H54 (cell line): ENCODE results near the gene LENG9.

Experiments
- DNase-seq: peaks from one replicate; pipeline ENCODE4 v3.0.0; 2011; ENCODE audit warnings: low spot score, mixed read lengths; ENCODE audit not compliant: insufficient read length
- FAIRE-seq: peaks from 3 replicates; lab custom pipeline; 2011; peaks lifted over from hg19 to GRCh38; lab: Jason Lieb, UNC
- POLR2A ChIP-seq: IDR thresholded peaks from 2 replicates; pipeline ENCODE4 v1.6.1; 2011; ENCODE audit warnings: low read depth, mild to moderate bottlenecking, low read length

The LENG9 gene

DNA sequence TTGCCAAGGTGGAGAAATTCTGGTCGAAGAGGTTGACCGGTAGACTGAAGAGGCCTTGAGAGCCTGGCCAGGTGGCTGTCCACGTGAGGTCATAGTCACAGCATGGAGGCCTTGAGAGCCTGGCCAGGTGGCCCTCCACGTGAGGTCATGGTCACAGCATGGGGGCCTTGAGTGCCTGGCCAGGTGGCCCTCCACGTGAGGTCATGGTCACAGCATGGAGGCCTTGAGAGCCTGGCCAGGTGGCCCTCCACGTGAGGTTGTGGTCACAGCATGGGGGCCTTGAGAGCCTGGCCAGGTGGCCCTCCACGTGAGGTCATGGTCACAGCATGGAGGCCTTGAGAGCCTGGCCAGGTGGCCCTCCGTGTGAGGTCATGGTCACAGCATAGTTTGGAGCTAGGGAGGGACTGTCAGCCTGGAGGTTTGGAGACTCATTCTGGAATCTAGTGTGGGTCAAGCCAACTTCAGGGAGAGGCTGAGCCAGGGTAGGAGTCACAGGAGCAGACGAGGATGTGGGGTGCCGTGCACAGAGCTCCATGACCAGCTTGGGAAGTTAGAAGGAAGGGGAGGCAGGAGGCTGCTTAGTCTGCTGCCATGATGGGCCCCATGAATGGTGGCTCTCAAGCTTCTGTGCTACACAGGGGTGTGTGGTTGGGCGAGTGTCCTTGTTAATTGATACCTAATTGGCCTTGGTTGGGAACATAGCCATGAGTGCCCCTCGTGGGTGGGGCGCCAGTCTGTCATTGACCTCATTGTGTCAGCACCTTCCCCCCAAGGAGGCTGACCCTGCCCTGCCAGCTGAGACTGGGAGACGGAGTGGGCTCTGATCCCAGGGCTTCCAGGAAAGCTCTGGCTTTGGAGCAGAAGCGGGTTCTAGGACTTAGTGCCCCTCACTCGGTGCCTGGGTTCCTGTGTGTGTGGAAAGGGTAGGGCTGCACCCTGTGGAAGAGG is 4.0 kb downstream of the LENG9 start:
- no peak for FAIRE-seq
- DNase-seq: no peak
- no peak for TF ChIP-seq POLR2A

GRCh38 chr19:54458648-54459281 is 4.8 kb downstream of the LENG9 start:
- no peak for FAIRE-seq
- DNase-seq: no peak
- no peak for TF ChIP-seq POLR2A

- DNase-seq: no peak
- no peak for FAIRE-seq
- no peak for TF ChIP-seq POLR2A
Measured at GRCh38 chr19:54457773-54458647, 5.6 kb downstream of the LENG9 start.

DNA sequence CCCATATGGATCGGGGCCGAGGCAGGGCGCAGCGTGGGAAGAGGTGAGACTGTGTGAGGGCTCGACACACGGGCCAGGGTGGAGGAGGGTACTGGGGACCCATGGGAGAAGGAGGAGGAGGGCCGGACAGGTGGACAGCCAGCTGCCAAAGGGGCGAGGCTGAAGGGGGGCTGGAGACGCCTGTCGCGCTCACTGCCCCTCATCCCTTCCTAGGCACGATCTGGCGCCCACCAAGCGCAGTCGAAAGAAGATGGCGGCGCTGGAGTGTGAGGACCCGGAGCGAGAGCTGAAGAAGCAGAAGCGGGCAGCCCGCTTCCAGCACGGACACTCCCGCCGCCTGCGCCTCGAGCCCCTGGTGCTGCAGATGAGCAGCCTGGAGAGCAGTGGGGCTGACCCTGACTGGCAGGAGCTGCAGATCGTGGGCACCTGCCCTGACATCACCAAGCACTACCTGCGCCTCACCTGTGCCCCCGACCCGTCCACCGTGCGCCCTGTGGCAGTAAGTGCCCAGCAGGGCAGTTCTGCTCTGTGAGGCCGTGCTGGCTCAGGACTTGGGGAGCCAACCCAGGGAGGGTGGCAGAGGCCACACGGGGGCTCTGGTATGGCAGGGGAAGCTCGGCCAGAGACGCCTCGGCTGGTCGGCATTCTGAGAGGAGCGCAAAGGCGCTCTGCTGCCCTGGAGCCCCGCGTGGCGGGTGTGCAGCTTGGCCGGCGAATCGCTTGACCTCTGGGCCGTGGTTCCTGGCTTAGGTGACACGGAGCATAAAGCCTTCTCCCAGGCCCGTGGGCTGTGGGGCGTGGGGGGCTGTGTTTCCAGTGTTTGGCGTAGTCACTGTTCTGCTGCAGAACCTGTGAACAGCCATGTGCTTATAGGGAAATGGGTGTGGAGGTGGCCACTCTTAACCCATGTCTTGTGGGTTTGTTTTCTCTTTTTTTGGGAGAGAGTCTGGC is 6.9 kb downstream of the LENG9 start:
- DNase-seq (no peak), FAIRE-seq (no peak)
- no peak for TF ChIP-seq POLR2A

DNA sequence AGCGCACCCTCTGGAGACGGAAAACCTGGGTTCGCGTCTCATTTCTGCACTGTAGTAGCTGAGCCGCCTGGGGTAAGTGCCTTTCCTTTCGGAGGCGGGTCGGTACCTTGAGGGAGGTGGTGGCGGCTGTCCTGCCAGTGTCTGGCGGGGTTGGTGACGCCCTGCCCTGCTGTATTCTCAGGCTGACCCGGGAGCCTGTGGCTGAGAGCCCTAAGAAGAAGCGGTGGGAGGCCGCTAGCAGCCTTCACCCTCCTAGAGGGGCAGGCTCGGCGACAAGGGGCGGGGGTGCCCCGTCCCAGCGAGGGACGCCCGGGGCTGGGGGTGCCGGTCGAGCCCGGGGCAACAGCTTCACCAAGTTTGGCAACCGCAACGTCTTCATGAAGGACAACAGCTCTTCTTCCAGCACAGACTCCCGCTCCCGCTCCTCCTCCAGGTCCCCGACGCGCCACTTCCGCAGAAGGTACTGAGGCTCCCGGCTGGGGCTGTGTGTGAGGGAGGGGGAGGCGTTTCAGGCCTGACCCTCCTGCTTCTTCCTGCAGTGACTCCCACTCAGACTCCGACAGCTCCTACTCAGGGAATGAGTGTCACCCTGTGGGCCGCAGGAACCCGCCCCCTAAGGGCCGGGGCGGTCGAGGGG is 7.7 kb downstream of the LENG9 start:
- DNase-seq (no peak), FAIRE-seq (no peak)
- no peak for TF ChIP-seq POLR2A

- TF ChIP-seq POLR2A: no peak
- FAIRE-seq (no peak), DNase-seq (no peak)
Measured at GRCh38 chr19:54454781-54455675, 8.6 kb downstream of the LENG9 start.

GRCh38 chr19:54453921-54454780 is 9.4 kb downstream of the LENG9 start:
- DNase-seq (no peak), FAIRE-seq (no peak)
- no peak for TF ChIP-seq POLR2A

GRCh38 chr19:54452626-54453025 is 11.0 kb downstream of the LENG9 start:
- FAIRE-seq (no peak), DNase-seq (no peak)
- TF ChIP-seq POLR2A: no peak

DNA sequence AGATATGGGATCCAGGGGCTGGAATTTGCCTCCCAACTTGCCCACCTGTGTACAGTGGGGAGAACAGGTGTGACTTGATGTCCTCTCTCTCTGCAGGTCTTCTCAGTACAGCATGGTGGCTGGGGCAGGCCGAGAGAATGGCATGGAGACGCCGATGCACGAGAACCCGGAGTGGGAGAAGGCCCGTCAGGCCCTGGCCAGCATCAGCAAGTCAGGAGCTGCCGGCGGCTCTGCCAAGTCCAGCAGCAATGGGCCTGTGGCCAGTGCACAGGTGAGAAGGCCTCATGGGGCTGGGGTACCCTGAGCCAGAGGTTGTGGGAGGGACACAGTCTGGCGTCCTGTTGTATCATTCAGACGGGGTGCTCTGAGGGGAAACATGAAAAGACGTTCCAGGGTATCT is 11.6 kb downstream of the LENG9 start:
- TF ChIP-seq POLR2A: no peak
- FAIRE-seq (no peak), DNase-seq (no peak)

DNA sequence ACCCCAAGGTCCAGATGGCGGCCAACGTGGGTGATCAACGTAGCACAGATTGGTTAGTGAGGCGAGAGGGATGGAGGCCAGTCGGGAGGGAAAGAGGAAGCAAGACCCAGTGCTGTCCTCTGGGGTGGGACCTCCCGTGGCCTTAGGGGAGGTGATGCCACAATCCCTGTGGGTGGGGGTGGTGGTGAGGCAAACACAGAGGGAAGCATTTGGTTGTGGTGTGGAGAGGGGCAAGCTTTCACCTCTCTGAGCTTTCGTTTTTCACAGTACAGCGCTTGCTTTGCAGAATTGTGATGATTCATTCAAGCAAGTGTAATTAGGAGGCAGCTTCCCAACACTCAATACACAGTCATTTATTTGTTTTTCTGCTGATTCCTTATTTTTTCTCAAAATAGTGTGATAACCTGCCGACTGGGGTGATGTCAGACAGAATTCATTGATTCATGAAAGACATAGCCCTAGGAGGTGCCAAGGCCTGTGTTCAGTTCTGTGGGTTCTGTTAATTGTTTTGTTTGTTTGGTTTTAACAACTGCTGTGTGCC is 12.2 kb downstream of the LENG9 start:
- no peak for DNase-seq
- no peak for TF ChIP-seq POLR2A
- FAIRE-seq: no peak
